GM21825 (cell line): Measurements from ENCODE around the gene ZNF625.

ENCODE experiments used
- ATAC-seq: cut with Tn5 transposase; IDR thresholded peaks from one replicate; pipeline ENCODE4 v1.9.1; 2021; ENCODE audit warnings: mild to moderate bottlenecking, moderate library complexity; ENCODE audit not compliant: unreplicated experiment

Gene ZNF625

DNA sequence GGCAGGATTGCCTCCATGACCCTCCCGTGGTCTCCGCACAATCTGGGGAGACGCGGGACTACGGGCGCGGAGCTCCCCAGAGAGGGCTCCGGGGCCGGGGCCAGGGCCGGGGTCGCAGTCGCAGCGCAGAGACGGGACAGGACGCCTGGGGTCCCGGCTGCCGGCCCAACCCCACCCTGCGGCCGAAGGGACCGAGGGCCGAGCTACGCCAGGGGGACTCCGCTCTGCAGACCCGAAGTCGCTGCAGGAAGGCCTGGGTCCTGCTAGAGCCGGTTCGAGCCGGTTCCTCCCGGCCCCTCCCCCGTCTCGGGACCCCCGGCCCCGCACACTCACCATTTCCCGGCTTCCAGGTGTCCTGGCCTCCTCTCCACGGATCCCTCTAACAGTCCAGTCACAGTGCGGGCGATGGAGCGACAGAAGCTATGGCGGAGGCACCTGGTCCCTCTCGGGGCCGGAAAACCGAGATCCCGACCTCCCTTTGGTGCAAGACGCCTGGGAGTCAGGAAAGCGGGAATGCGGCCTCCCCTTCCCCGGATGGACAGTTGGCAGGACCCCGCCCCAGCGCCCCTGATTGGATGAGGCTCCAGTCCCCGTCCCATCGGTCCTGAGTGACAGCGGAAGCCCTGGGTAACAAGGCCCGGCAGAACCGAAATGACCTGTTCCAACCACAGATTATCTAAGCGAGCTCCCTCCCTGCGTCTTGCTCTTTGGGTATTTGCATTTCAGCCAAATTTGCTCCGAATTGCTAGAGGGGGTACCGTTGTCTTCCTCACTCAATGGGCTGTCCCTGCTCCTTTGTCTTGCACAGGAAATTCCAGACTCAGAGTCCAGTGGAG is at the start of gene ZNF625:
ZNF625 (minus strand) TSS at position 512 of the 836 bp plus-strand sequence; CDS start at position 336, 176 bp downstream.
- peak; percentile 60 for ATAC-seq

- no peak for ATAC-seq
Measured at GRCh38 chr19:12205296-12205695, 48.8 kb upstream of the ZNF625 start.

- ATAC-seq: no peak
Measured at GRCh38 chr19:12202250-12202649, 45.7 kb upstream of the ZNF625 start.

DNA sequence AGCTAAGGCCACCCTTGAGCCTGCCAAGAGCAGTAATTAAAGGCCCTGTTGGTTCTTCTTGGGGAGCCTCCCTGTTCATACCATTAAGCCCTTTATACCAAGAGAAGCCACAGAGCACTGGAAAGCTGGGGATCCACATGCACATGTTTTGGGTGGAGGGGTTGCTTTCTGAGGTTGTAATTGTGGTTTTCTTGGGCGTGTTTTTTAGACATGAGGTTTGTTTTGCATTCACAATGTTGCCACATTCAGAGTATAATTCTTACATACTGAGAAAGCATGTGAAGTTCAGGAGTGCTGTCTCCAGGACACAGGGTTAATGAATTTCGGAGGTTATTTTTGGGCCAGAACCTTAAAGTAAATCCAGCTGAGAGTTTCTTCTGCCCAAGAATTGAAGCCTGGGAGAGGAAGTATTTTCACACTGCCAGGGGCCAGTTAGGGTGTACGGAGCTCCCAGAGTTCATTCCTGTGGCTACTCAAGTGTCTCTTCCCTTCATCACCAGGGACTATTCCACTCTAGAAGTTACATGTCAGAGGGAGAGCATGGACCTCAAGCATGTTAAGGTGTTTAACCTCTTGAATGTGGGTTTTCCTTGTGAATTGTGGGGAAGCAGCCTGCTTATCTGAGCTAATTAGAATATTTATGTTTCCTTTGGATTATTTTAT is 43.4 kb upstream of the ZNF625 start:
- no peak for ATAC-seq

- ATAC-seq: no peak
Measured at GRCh38 chr19:12198136-12198535, 41.6 kb upstream of the ZNF625 start.

DNA sequence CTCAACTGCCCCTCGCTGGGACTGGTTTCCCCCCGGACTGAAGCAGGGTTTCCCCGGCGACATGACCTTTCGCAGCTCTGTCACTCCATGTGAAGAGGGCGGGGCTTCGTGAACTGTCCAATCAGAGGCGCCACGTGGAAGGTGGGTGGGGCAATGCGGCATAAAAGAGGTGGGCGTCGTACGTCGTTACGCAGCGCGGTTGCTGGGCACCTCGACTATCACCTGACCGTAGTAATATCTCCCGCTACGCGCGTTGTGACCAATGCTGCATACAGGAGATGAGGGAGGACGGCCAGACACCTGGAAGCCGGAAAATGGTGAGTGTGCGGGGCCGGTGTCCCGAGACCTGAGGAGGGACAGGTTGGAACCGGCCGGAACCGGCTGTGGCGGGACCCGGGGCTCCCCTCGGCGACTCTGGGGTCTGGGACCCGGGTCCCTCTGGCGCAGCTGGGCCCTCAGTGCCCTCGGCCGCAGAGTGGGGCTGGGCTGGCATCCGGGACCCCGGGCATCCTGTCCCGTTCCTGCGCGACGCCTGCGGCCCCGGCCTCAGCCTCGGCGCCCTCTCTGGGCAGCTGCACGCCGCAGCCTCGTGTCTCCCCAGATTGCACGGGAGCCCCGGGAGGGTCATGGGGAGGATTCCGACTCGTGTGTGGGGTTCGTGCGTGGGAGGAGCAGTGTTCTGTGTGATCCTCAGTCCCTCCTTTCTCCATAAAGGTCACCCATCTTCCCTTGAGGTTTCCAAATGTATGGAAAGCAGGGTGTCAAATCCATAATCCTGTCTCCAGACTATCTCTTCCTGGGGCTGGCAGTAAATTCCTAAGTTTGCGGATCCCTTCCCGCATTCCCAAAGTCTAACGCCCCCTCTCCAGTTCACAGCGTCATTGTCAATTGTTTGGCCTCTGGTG is 38.5 kb upstream of the ZNF625 start:
- no peak for ATAC-seq

DNA sequence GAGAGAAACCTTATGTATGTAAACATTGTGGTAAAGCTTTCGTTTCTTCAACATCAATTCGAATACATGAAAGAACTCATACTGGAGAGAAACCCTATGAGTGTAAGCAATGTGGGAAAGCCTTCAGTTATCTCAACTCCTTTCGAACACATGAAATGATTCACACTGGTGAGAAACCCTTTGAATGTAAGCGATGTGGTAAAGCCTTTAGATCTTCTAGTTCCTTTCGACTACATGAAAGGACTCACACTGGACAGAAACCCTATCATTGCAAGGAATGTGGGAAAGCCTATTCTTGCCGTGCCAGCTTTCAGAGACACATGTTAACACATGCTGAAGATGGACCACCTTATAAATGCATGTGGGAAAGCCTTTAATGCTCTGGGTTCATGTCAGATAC is 31.1 kb upstream of the ZNF625 start:
- ATAC-seq: no peak

DNA sequence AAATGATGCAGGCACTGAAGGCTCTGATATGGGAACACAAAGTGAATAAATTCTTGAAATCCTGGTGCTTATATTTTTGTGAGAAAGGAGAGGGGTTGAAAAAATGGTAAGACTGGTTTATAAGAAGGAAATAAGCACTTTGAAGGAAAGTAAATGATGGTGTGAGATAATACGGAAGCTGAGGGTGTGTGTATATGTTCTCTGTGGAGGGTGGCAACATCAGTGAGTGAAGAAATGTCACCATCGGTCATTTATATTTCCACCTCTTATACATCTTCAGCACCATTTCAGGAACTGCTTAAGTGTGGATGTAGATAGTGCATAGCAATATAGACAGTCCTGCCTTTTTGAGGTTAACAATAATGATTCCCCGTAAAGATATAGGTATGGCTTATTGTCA is 23.8 kb upstream of the ZNF625 start:
- ATAC-seq: no peak

DNA sequence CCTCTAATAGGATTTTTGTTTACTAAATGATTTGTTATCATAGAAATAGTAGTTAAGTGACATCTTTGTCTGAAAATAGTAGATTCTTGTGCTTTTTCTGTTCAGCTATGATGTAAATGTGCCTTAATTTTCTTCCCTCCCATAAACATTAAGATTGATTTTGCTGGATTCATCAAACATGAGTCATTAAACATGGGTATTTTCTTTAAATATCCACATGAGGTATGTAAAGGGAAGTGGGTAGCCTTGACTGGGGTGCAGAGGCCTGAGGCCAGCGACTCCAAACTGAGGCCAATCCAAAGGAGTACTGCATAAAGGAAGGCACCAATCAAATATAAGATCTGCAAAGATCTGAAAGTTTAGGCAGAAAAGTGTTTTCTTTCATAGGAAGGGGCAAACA is 10.1 kb upstream of the ZNF625 start:
- ATAC-seq: no peak

GRCh38 chr19:12163826-12164225 is 7.3 kb upstream of the ZNF625 start:
- ATAC-seq: no peak

- ATAC-seq: peak; percentile 94
Measured at GRCh38 chr19:12162882-12163806, 6.6 kb upstream of the ZNF625 start, which contains the start of gene ZNF136. TSS of gene ZNF136 (plus strand) at chr19:12163096. CDS start at chr19:12163204, 108 bp downstream.

DNA sequence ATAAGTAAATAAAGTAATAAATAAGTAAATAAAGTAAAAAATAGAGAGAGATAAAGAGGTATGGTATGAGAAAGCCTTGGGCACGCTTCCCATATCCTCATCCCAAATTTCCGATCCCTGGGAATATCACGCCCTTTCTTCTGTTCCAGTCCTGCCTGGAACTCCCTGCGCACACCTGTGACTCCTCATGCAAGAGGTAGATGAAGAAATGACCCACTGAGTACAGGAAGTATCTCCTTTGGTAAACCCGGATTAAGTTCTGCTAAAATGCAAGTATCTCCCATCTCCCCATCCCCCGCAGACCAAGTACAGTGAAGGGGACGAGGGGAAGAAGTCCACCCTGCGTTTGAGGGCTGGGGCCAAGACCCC is 6.0 kb upstream of the ZNF625 start:
- no peak for ATAC-seq

DNA sequence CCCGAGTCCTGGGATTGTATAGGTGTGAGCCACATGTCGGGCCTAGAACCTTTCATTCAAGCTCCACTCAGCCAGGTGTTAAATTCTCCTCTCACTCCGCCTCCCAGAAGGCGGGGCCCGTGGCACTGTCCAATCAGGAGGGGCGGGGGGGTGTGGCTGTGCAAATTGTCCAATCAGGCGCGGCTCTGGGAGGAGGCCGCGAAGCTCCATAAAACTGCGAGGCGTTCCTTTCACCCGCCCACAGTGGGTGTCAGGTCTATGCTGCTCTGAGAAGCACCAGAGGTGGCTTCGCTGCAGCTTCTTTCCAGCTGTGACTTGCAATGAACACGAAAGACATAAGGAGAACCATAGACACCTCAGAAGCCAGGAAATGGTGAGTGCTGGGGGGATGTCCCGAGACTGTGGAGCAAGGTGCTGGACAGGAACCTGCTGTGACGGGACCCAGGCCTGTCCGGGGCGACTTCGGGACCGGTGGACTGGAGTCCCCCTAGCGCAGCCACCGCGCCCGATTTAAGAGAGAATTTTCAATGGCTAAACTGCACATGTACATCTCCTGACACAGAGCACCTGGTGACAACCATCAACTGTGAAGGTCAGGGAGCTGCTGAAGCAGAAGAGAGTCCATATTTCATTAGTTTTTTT is 3.4 kb upstream of the ZNF625 start:
- no peak for ATAC-seq

GRCh38 chr19:12155324-12155860 is 1.1 kb downstream of the ZNF625 start:
- no peak for ATAC-seq

DNA sequence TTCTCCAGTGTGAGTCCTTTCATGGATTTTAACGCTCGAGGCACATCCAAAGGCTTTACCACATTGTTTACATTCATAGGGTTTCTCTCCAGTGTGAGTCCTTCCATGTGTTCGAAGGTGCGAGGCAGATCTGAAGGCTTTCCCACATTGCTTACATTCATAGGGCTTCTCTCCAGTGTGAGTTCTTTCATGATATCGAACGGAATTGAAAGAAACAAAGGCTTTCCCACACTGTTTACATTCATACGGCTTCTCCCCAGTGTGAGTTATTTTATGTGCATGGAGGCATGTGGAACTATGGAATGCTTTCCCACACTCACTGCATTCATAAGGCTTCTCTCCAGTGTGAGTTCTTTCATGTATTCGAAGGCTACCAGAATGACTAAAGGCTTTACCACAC is 11.2 kb downstream of the ZNF625 start:
- ATAC-seq: no peak

DNA sequence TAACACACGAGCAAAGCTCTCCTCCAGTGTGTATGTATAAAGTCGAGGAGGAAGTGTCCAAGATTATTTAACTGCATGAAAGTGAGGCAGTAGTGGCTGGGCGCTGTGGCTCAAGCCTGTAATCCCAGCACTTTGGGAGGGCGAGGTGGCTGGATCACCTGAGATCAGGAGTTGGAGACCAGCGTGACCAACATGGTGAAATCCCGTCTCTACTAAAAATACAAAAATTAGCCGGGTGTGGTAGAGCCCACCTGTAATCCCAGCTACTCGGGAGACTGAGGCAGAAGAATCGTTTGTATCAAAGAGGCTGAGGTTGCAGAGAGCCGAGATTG is 15.2 kb downstream of the ZNF625 start:
- ATAC-seq: no peak

DNA sequence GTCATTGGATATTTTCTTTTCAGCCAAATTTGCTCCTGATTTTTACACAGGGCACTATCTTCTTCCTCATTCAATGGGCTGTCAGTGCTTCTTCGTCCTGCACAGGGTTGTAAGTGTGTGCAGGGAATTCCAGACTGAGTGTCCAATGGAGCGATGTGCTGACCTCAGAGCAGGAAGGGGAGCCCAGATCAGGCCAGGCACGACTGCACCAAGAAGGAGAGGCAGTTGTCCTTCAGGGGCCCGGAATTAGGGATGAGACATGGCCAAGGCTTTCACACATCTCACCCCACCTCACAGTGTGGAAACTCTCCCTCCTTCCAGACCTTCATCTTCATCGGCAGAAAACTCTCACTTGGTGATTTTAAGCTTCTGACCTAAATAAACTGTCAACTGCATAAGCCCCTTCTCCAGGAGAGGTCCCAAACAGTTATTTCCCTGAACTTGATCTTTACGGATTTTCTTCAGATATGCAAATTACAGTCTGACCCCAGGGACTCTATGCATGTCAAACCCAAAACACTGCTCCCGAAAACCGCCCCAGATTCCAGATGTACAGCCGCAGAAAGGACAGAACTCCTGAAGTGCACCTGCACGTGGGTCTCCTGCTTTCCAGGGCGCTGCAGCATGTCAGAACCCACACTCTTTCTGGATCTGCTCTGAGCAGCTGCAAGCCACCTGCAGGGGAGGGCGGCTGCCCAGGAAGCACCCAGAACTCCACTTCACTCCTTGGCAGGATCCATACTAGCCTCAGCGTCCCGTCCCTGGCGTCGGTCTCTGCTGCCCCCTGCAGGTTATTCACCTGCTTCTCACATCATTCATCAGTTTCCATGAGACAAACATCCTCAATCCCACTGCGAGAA is 15.8 kb downstream of the ZNF625 start:
- ATAC-seq: no peak

DNA sequence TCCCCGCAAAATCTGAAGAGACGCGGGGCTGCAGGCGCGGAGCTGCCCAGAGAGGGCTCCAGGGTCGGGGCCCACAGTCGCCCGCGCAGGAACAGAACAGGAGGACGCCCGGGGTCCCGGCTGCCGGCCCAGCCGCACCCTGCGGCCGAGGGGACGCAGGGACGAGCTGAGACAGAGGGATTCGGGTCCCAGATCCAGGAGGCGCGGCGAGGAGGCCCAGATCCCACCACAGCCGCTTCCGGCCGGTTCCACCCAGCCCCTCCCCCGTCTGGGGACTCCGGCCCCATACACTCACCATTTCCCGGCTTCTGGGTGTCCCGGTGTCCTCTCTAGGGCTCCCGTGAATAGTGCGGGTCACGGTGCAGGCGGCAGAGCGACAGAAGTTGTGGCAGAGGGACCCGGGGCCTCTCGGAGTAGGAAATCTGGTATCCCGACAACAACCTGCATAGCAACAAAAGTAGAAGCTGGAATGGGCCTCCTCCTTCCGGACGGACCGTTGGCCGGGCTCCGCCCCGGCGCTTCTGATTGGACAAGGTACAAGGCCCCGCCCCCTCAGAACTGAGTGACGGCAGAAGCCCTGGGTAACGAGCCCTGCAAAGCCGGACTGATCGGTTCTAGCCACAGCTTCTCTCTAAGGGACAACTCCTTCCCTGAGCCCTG is 16.5 kb downstream of the ZNF625 start, which contains the start of gene ZNF20:
ZNF20 (minus strand) TSS at position 466 of the 660 bp plus-strand sequence; CDS start at position 298, 168 bp downstream.
- peak; percentile 79 for ATAC-seq
